Endothelial cell of umbilical vein (primary cell): ENCODE results near the gene STAP1. TPM values are rescaled to one million over a fixed set of nuclear protein-coding genes. Genes with fewer than 3 reads are reported as not detected.

Source experiments
- BruUV-seq: library from RNA; stranded (reverse); fragments of 400-500 nt; replicated peaks from 2 replicates; lab custom pipeline; 2021; lab: Mats Ljungman, UMichigan
- CTCF ChIA-PET: fragments of 300-600, 350-600 bp; sonication (Branson Sonifier 250); formaldehyde crosslinking; loops from one replicate; lab custom pipeline; 2021; ENCODE audit warnings: antibody characterized with exemption, inconsistent platforms; lab: Charles Lee
- POLR2A ChIA-PET: fragments of 300-600, 350-600 bp; sonication (Branson Sonifier 250); formaldehyde crosslinking; loops from one replicate; lab custom pipeline; 2021; ENCODE audit warnings: antibody characterized with exemption, inconsistent platforms; lab: Charles Lee
- DNase-seq: peaks from one replicate; pipeline ENCODE4 v3.0.0-alpha.2; 2011; ENCODE audit warnings: low read depth, low spot score
- FAIRE-seq: peaks from 2 replicates; lab custom pipeline; 2011; peaks lifted over from hg19 to GRCh38; lab: Jason Lieb, UNC
- H2AFZ ChIP-seq: 2 replicates; pipeline ENCODE4 v1.6.0; 2012; ENCODE audit warnings: low read depth, low read length, control low read depth, inconsistent platforms
- H3K27ac ChIP-seq: 2 replicates; pipeline ENCODE4 v1.5.1; 2011; ENCODE audit warnings: low read depth, mild to moderate bottlenecking, control low read depth, low read length, moderate library complexity; ENCODE audit not compliant: insufficient read depth
- H3K27me3 ChIP-seq, 2 experiments: 2 replicates each; pipeline versions ENCODE4 v1.6.0 to v1.6.1; 2011; ENCODE audit warnings: low read length in 2 of 2, mixed read lengths in 1 of 2; ENCODE audit not compliant: control insufficient read depth in 2 of 2, insufficient read depth in 2 of 2
- H3K36me3 ChIP-seq, 2 experiments: 2 replicates in 1 of 2; 3 replicates in 1 of 2; pipeline ENCODE4 v1.5.1; 2011; ENCODE audit warnings: low read length in 2 of 2, mild to moderate bottlenecking in 1 of 2, moderate library complexity in 1 of 2; ENCODE audit not compliant: control insufficient read depth in 2 of 2, insufficient read depth in 2 of 2; ENCODE audit errors: extremely low read depth in 1 of 2
- H3K4me1 ChIP-seq: 3 replicates; pipeline ENCODE4 v1.5.1; 2011; ENCODE audit warnings: mild to moderate bottlenecking, low read length; ENCODE audit not compliant: control insufficient read depth, insufficient read depth; ENCODE audit errors: extremely low read depth
- H3K4me2 ChIP-seq: 2 replicates; pipeline ENCODE4 v1.6.1; 2011; ENCODE audit warnings: low read length, control low read depth, mixed read lengths; ENCODE audit not compliant: insufficient read depth
- H3K4me3 ChIP-seq, 3 experiments: fragments of 200-600 bp in 1 of 3; sonication (generic), shearing (Covaris generic) in 1 of 3; replicated peaks in 1 of 3; 2 replicates each; pipeline ENCODE4 v1.5.1; 2011 to 2016; ENCODE audit warnings: control low read depth in 3 of 3, low read length in 3 of 3, mild to moderate bottlenecking in 2 of 3, inconsistent platforms in 1 of 3, low read depth in 1 of 3, moderate library complexity in 1 of 3; ENCODE audit not compliant: insufficient read depth in 1 of 3
- H3K79me2 ChIP-seq: 2 replicates; pipeline ENCODE4 v1.6.0; 2012; ENCODE audit warnings: low read length, inconsistent platforms; ENCODE audit not compliant: control insufficient read depth, insufficient read depth
- H3K9ac ChIP-seq: replicated peaks from 2 replicates; pipeline ENCODE3; 2011; ENCODE audit warnings: low read length, control low read depth; ENCODE audit not compliant: insufficient read depth; ENCODE audit errors: extremely low read depth
- H3K9me1 ChIP-seq: replicated peaks from 3 replicates; pipeline ENCODE4 v1.6.0; 2011; ENCODE audit warnings: mild to moderate bottlenecking, low read length; ENCODE audit not compliant: control insufficient read depth, insufficient read depth; ENCODE audit errors: extremely low read depth
- H3K9me3 ChIP-seq: replicated peaks from 2 replicates; pipeline ENCODE4 v1.5.1; 2012; ENCODE audit warnings: low read length, inconsistent platforms; ENCODE audit not compliant: control insufficient read depth, insufficient read depth
- H4K20me1 ChIP-seq: replicated peaks from 2 replicates; pipeline ENCODE3; 2011; ENCODE audit warnings: mild to moderate bottlenecking, low read length; ENCODE audit not compliant: control insufficient read depth, insufficient read depth; ENCODE audit errors: extremely low read depth
- CTCF ChIP-seq, 2 donors: IDR thresholded peaks; 1 replicate in 1 of 2; 2 replicates in 1 of 2; pipeline ENCODE4 v1.5.1; 2011; ENCODE audit warnings: low read length in 2 of 2, mild to moderate bottlenecking in 2 of 2, moderate library complexity in 2 of 2, control low read depth in 1 of 2, inconsistent platforms in 1 of 2, low read depth in 1 of 2; ENCODE audit not compliant: insufficient read depth in 1 of 2; ENCODE audit errors: extremely low read depth in 1 of 2
- EZH2 ChIP-seq: IDR thresholded peaks from 2 replicates; pipeline ENCODE4 v1.6.1; 2012; ENCODE audit warnings: borderline replicate concordance, low read depth, mild to moderate bottlenecking, moderate library complexity, low read length, inconsistent platforms; ENCODE audit not compliant: severe bottlenecking
- FOS ChIP-seq: IDR thresholded peaks from 2 replicates; pipeline ENCODE4 v1.6.1; 2011; ENCODE audit warnings: mild to moderate bottlenecking, low read length, moderate library complexity, borderline replicate concordance; ENCODE audit not compliant: insufficient read depth
- GATA2 ChIP-seq: IDR thresholded peaks from 2 replicates; pipeline ENCODE4 v1.7.0; 2011; ENCODE audit warnings: low read depth, mild to moderate bottlenecking, moderate library complexity, mixed read lengths, low read length; ENCODE audit not compliant: insufficient read length, insufficient read depth
- JUN ChIP-seq: IDR thresholded peaks from 2 replicates; pipeline ENCODE4 v1.6.1; 2011; ENCODE audit warnings: borderline replicate concordance, low read depth; ENCODE audit not compliant: insufficient read length, insufficient read depth
- MYC ChIP-seq: IDR thresholded peaks from one replicate; pipeline ENCODE4 v1.6.1; 2011; ENCODE audit warnings: mild to moderate bottlenecking, low read depth, low read length
- POLR2A ChIP-seq: IDR thresholded peaks from 2 replicates; pipeline ENCODE4 v1.6.1; 2012; ENCODE audit warnings: low read depth, mild to moderate bottlenecking, control low read depth, low read length
- POLR2AphosphoS5 ChIP-seq: IDR thresholded peaks from 2 replicates; pipeline ENCODE4 v1.6.1; 2012; ENCODE audit warnings: low read depth, mild to moderate bottlenecking, control low read depth, low read length, moderate library complexity; ENCODE audit not compliant: insufficient read depth
- dilution Hi-C: fragments of 300-500 bp; cut with MboI; formaldehyde crosslinking; loops from one replicate; pipeline ENCODE4 v1.15.0; 2019; ENCODE audit warnings: low sequenced_read_pairs; ENCODE audit not compliant: extremely low pct_ligation_motif_present
- intact Hi-C: fragments of 100-400 bp; cut with micrococcal nuclease; formaldehyde crosslinking; loops from one replicate; pipeline ENCODE4 v1.10.0; 2022
- polyA plus RNA-seq, 4 experiments: library from polyadenylated mRNA; depleted of rRNA in 3 of 4; stranded (reverse) in 3 of 4; unstranded in 1 of 4; fragments of >200 nt; gene quantifications; 2 replicates each; pipeline versions ENCODE4 v1.2.1 to v1.2.3, GENCODE V29; 2011 to 2012; ENCODE audit warnings: missing spikeins in 1 of 4
- total RNA-seq: library from RNA; stranded (reverse); gene quantifications from 2 replicates; pipeline ENCODE4 v1.2.3, GENCODE V29; 2021
- TF ChIP-seq, protein P1 (sequence below): IDR thresholded peaks from 2 replicates; pipeline ENCODE4 v1.6.1; 2011; ENCODE audit not compliant: insufficient read depth, insufficient read length

STAP1 gene
- total and polyA plus RNA-seq, 2 donors (not counting 3 experiments of a cell fraction or from before 2014, with no cell fraction given): not detected

- H3K27me3 ChIP-seq: no peaks in the 10 kb centered on the region
- no peaks in the 10 kb centered on the region for H4K20me1 ChIP-seq
- no peak for FAIRE-seq
- no peak overlapping the region for H3K27ac ChIP-seq
- no TSS peak for BruUV-seq
- CTCF ChIA-PET: no interaction called here
- intact Hi-C loops (no loop called here), dilution Hi-C loops (no loop called here)
- TF ChIP-seq CTCF (IDR thresholded peaks at IDR 0.05; ENCODE audit: extremely low read depth in 1 of 2, insufficient read depth in 1 of 2, low read depth in 1 of 2, low read length in 2 of 2): no peak
- TF ChIP-seq GATA2: no peak
- no peak for TF ChIP-seq MYC
- no peak for TF ChIP-seq EZH2
- no peak for TF ChIP-seq JUN
- no peak for TF ChIP-seq POLR2AphosphoS5
- TF ChIP-seq, protein P1, sequence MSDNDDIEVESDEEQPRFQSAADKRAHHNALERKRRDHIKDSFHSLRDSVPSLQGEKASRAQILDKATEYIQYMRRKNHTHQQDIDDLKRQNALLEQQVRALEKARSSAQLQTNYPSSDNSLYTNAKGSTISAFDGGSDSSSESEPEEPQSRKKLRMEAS: no peak
- TF ChIP-seq FOS: no peak
- TF ChIP-seq POLR2A: no peak
- POLR2A ChIA-PET: no interaction called here
- H3K79me2 ChIP-seq: no peaks in the 10 kb centered on the region
- no peaks in the 10 kb centered on the region for H3K36me3 ChIP-seq
- H3K9me1 ChIP-seq: no peaks in the 10 kb centered on the region
- no peak overlapping the region for H2AFZ ChIP-seq
- H3K4me2 ChIP-seq: no peak overlapping the region
- H3K4me3 ChIP-seq: no peak overlapping the region
- DNase-seq: no peak
- H3K9ac ChIP-seq: no peak overlapping the region
- no peaks in the 10 kb centered on the region for H3K4me1 ChIP-seq
- no peaks in the 10 kb centered on the region for H3K9me3 ChIP-seq
Measured at GRCh38 chr4:67571975-67572374, 13.4 kb downstream of the STAP1 start.
